Suprapubic skin (tissue), 4 donors: ENCODE measurements around the gene HTD2.

Experiments used
- CTCF ChIP-seq, 2 donors: fragments of 200-600 bp in 1 of 2; fragments of 450-650 bp in 1 of 2; sonication (generic) in 1 of 2; IDR thresholded peaks; one replicate each; pipeline ENCODE4 v1.5.1; 2016 to 2019; ENCODE audit warnings: antibody characterized with exemption in 2 of 2, mild to moderate bottlenecking in 1 of 2, moderate library complexity in 1 of 2
- POLR2A ChIP-seq, 2 donors: fragments of 450-650 bp; IDR thresholded peaks; one replicate each; pipeline ENCODE4 v1.6.1; 2017; ENCODE audit warnings: antibody characterized with exemption in 2 of 2, mild to moderate bottlenecking in 2 of 2, moderate library complexity in 2 of 2
- POLR2AphosphoS5 ChIP-seq, 3 donors: sonication (generic); formaldehyde crosslinking; IDR thresholded peaks; one replicate each; pipeline ENCODE4 v1.6.1; 2017; ENCODE audit warnings: antibody characterized with exemption in 3 of 3

GRCh38 chr3:58351920-58352319, 45.6 kb downstream of the HTD2 start:
- no peak for TF ChIP-seq POLR2A (IDR thresholded peaks at IDR 0.05)
- no peak for TF ChIP-seq CTCF (IDR thresholded peaks at IDR 0.05)
- TF ChIP-seq POLR2AphosphoS5 (IDR thresholded peaks at IDR 0.05), result no peak
